Suprapubic skin (tissue), 4 donors: ENCODE results near the gene DUSP12. TPM values are rescaled to one million over a fixed set of nuclear protein-coding genes. Genes with fewer than 3 reads are reported as not detected.
A peak's percentile ranks its signal among the peaks of the same experiment; 100 is the strongest.
"Not testable (repeated sequence)": the region's sequence is repeated elsewhere in the genome, so short reads cannot be mapped to it uniquely, and the experiment has no call there.

ENCODE experiments used
- DNase-seq, 2 donors: peaks; one replicate each; pipeline ENCODE4 v3.0.0-alpha.2; 2019; ENCODE audit warnings: low spot score in 2 of 2
- H3K27ac ChIP-seq: fragments of 200-600 bp; sonication (generic); one replicate; pipeline ENCODE4 v1.5.1; 2019
- H3K27me3 ChIP-seq: fragments of 200-600 bp; sonication (generic); one replicate; pipeline ENCODE4 v1.5.1; 2019
- H3K36me3 ChIP-seq: fragments of 200-600 bp; sonication (generic); one replicate; pipeline ENCODE4 v1.5.1; 2019
- H3K4me1 ChIP-seq: fragments of 200-600 bp; sonication (generic); one replicate; pipeline ENCODE4 v1.5.1; 2019
- H3K4me3 ChIP-seq: fragments of 200-600 bp; sonication (generic); one replicate; pipeline ENCODE4 v1.5.1; 2019; ENCODE audit warnings: mild to moderate bottlenecking
- H3K9me3 ChIP-seq: fragments of 200-600 bp; sonication (generic); one replicate; pipeline ENCODE4 v1.5.1; 2019
- EP300 ChIP-seq: sonication (generic); formaldehyde crosslinking; IDR thresholded peaks from one replicate; pipeline ENCODE4 v1.6.1; 2017; ENCODE audit warnings: antibody characterized with exemption
- POLR2A ChIP-seq, 2 donors: fragments of 450-650 bp; IDR thresholded peaks; one replicate each; pipeline ENCODE4 v1.6.1; 2017; ENCODE audit warnings: antibody characterized with exemption in 2 of 2, mild to moderate bottlenecking in 2 of 2, moderate library complexity in 2 of 2
- POLR2AphosphoS5 ChIP-seq, 3 donors: sonication (generic); formaldehyde crosslinking; IDR thresholded peaks; one replicate each; pipeline ENCODE4 v1.6.1; 2017; ENCODE audit warnings: antibody characterized with exemption in 3 of 3
- WGBS: methylation state at CpG from one replicate; pipeline ENCODE4 v1.1.5; 2018; 5-methylcytosine and 5-hydroxymethylcytosine counted together
- total RNA-seq, 4 donors: library from RNA; depleted of rRNA; stranded (reverse); fragments of >200 nt; gene quantifications; one replicate each; pipeline ENCODE4 v1.1.0, GENCODE V29; 2016
- TF ChIP-seq, protein P1 (sequence below), 2 donors: fragments of 200-600 bp in 1 of 2; fragments of 450-650 bp in 1 of 2; sonication (generic) in 1 of 2; IDR thresholded peaks; one replicate each; pipeline ENCODE4 v1.5.1; 2016 to 2019; ENCODE audit warnings: antibody characterized with exemption in 2 of 2, mild to moderate bottlenecking in 1 of 2, moderate library complexity in 1 of 2

The DUSP12 gene
- total RNA-seq, 4 donors from 2014 or later = 10.9 to 12.7 (median 11.9) TPM

DNA sequence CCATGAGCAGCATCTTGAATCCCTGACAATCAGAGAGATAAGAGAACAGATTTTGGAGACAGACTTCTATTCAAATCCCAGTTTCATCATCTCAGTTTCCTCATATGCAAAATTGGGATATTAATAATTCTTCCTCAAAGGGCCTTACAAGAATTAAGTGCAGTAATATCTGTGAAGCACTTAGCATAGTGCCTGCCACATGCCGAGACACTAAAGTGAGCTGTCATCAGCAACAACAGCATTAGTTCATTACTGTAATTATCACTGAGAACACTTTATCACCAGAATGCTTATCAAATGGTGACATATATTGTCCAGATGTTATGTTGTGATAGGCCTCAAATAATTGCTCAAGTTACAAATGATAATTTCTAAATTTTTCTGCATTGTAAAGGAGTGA lies 29.2 kb upstream of the DUSP12 start:
- no peak overlapping the region for H3K27ac ChIP-seq
- H3K9me3 ChIP-seq = no peaks in the 10 kb centered on the region
- no peak overlapping the region for H3K4me3 ChIP-seq
- no peaks in the 10 kb centered on the region for H3K36me3 ChIP-seq
- DNase-seq = no peak
- TF ChIP-seq EP300 (no peak), POLR2AphosphoS5 (IDR thresholded peaks at IDR 0.05) (no peak), POLR2A (IDR thresholded peaks at IDR 0.05) (no peak)
- TF ChIP-seq, protein P1, sequence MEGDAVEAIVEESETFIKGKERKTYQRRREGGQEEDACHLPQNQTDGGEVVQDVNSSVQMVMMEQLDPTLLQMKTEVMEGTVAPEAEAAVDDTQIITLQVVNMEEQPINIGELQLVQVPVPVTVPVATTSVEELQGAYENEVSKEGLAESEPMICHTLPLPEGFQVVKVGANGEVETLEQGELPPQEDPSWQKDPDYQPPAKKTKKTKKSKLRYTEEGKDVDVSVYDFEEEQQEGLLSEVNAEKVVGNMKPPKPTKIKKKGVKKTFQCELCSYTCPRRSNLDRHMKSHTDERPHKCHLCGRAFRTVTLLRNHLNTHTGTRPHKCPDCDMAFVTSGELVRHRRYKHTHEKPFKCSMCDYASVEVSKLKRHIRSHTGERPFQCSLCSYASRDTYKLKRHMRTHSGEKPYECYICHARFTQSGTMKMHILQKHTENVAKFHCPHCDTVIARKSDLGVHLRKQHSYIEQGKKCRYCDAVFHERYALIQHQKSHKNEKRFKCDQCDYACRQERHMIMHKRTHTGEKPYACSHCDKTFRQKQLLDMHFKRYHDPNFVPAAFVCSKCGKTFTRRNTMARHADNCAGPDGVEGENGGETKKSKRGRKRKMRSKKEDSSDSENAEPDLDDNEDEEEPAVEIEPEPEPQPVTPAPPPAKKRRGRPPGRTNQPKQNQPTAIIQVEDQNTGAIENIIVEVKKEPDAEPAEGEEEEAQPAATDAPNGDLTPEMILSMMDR (IDR thresholded peaks at IDR 0.05) = no peak
- 74% methylated on average over 1 of the region's 1 CpG for WGBS
- peaks cover 9% of the 10 kb centered on the region for H3K27me3 ChIP-seq
- H3K4me1 ChIP-seq = peaks cover 2% of the 10 kb centered on the region

DNA sequence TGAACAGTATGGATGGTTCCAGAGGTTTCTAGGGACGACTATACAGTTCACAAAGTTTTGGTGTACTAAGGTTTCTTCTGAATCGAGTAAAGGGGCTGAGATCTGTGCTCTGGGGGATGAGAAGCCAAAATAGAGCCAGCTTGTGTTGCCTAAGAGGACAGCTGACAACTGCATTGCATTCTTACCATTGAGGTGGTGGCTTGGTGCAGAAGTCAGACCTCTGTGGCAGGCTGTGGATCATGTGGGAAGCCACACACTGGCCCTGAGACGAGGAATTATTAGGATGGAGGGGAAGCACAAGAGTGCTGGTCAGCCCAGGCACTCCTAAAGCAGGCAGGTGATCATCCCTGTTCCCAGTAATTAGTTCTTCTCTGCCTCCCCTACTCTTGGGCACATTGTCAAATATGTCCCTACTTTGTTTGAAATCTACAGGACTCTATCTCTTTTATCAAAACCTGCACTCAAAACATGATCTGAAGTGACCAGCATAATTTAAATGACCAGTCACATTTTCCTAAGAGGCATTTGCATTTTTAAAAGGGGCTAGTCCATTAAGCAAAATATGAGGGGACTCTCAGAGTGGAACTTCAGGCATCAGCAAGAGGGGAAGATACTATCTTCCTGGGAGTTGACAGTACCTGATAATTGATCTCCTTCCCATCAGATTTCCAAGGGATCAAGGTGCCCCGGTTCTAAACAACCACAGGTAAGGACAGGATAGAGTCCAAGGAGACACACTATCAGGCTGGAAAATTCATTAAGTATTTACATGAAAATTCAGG lies 28.4 kb upstream of the DUSP12 start, which contains the start of gene FCRLB:
Gene FCRLB (plus strand): TSS at position 589 of the 782 bp plus-strand sequence. CDS start 1,129 bp downstream, outside the sequence.
- Histone ChIP-seq H3K36me3 (no peaks in the 10 kb centered on the region), H3K9me3 (no peaks in the 10 kb centered on the region), H3K27me3 (peaks cover 2% of the 10 kb centered on the region), H3K27ac (no peak within 1 kb of the TSS), H3K4me3 (no peak within 1 kb of the TSS), H3K4me1 (peaks cover 9% of the 10 kb centered on the region)
- TF ChIP-seq, protein P1 (IDR thresholded peaks at IDR 0.05) = no peak
- TF ChIP-seq POLR2AphosphoS5 (IDR thresholded peaks at IDR 0.05) = no peak
- TF ChIP-seq EP300 = no peak
- no peak for TF ChIP-seq POLR2A (IDR thresholded peaks at IDR 0.05)
- no peak for DNase-seq
- WGBS = 64% methylated on average over 3 of the region's 4 CpGs

DNA sequence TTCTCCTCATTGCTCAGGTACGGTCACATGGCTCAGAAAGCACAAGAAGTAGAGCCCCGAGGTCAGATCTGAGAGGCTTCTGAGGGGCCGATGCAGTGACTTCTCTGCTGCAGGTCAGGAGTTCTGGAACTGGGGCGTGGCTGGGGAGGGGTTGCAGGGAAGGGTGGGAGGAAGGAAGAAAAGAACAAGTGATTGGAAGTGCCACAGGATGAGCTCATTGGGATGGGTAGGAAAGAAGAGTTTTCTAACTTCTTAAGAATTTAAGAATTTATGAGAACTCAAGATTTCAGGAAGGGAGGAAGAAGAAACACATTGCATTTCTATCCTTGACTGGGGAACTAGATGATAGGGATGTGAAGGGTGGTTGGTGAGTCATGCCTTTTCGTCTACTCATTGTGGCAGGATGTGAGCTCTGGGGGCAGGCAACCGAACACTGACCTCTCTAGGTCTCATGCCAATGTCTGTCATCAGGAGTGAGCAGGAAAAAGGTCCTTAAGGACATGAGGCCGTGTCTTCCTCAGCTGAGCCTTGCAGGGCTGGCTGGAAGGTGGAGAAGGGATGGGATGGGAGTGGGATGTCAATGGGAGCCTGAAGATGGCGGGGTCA lies 27.7 kb upstream of the DUSP12 start:
- no peaks in the 10 kb centered on the region for H3K27me3 ChIP-seq
- no peak overlapping the region for H3K4me3 ChIP-seq
- no peaks in the 10 kb centered on the region for H3K36me3 ChIP-seq
- peaks cover 11% of the 10 kb centered on the region for H3K4me1 ChIP-seq
- H3K9me3 ChIP-seq = no peaks in the 10 kb centered on the region
- H3K27ac ChIP-seq = no peak overlapping the region
- DNase-seq = no peak
- TF ChIP-seq POLR2A (IDR thresholded peaks at IDR 0.05) = no peak
- no peak for TF ChIP-seq EP300
- no peak for TF ChIP-seq POLR2AphosphoS5 (IDR thresholded peaks at IDR 0.05)
- TF ChIP-seq, protein P1 (IDR thresholded peaks at IDR 0.05) = no peak
- WGBS = 81% methylated on average over 8 of the region's 8 CpGs

DNA sequence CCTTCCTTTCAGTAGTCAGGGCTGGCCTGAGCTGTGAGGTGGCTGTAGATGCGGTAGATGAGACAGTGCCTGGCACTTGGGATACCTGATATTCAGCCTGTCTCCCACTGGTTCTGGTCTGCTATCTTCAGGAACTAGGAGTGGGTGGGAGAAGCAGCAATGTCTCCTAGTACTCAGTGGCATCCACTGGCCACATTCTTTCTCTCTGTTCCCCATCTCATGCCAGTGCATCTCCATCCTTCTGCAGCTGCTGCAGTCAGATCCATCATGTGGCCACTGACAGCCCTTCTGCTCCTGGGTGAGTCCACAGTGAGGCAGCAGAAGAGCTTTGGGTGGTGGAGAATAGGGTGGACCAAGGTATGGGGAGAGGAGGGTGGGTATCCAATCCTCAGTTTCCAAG lies 27.2 kb upstream of the DUSP12 start:
- no peaks in the 10 kb centered on the region for H3K27me3 ChIP-seq
- peaks cover 13% of the 10 kb centered on the region for H3K4me1 ChIP-seq
- WGBS = no CpG with 5 or more reads among the region's 1 CpG
- H3K27ac ChIP-seq = no peak overlapping the region
- H3K9me3 ChIP-seq = no peaks in the 10 kb centered on the region
- H3K4me3 ChIP-seq = no peak overlapping the region
- TF ChIP-seq, protein P1 (IDR thresholded peaks at IDR 0.05) = no peak
- no peak for TF ChIP-seq EP300
- no peak for TF ChIP-seq POLR2AphosphoS5 (IDR thresholded peaks at IDR 0.05)
- TF ChIP-seq POLR2A (IDR thresholded peaks at IDR 0.05) = no peak
- no peaks in the 10 kb centered on the region for H3K36me3 ChIP-seq
- no peak for DNase-seq

DNA sequence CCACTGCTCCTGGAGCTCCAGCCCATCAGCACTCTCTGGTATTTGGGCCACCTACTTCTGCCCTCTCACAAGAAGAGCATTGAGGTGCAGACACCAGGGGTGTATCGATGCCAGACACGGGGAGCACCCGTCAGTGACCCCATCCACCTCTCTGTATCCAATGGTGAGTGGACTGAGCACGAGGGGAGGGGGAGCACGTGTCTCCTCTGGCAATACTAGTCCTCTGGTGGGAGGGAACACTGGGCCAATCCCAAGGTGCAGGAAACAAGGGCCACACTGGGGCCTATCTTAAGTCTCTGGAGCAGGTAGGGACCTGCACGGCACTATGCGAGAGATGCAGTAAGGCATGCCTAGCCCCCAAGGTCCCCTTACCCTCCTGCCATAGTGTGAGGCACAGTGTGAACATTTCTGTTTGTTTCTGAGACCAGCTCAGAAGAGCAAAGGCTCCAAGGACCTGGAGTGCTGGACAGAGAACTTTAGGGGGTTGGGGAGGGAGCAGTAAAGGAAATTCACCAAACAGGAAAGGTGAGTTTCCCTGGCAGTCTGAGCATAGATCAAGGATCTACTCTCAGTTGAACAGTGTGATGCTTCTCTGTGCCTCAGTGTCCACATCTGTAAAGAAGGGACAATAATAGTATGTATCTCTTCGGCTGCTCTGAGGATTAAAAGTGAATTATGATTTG lies 26.0 kb upstream of the DUSP12 start:
- H3K9me3 ChIP-seq = no peaks in the 10 kb centered on the region
- peaks cover 19% of the 10 kb centered on the region for H3K4me1 ChIP-seq
- no peaks in the 10 kb centered on the region for H3K27me3 ChIP-seq
- no peaks in the 10 kb centered on the region for H3K36me3 ChIP-seq
- 72% methylated on average over 6 of the region's 8 CpGs for WGBS
- TF ChIP-seq EP300 = no peak
- TF ChIP-seq POLR2AphosphoS5 (IDR thresholded peaks at IDR 0.05) = no peak
- TF ChIP-seq, protein P1 (IDR thresholded peaks at IDR 0.05) = no peak
- no peak for TF ChIP-seq POLR2A (IDR thresholded peaks at IDR 0.05)
- H3K4me3 ChIP-seq = no peak overlapping the region
- no peak for DNase-seq
- no peak overlapping the region for H3K27ac ChIP-seq

DNA sequence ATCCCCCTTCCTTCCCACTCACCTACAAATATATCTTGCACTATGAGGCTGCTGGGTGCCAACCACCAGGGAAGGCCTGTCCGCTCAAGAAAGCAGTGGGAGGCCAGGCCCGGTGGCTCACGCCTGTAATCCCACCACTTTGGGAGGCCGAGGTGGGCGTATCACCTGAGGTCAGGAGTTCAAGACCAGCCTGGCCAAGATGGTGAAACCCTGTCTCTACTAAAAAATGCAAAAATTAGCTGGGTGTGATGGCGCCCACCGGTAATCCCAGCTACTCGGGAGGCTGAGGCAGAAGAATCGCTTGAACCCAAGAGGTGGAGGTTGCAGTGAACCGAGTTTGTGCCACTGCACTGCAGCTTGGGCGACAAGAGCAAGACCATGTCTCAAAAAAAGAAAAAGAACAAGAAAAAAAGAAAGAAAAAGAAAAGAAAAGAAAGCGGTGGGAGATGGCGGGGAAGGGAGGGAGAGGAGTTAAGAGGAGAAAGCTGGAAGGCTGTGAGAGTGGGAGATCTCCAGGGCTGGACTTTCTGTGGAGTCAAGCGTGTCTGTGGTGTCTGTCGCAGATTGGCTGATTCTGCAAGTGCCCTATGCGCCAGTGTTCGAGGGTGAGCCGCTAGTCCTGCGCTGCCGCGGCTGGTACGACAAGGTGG lies 24.2 kb upstream of the DUSP12 start:
- H3K27ac ChIP-seq, H3K27me3 ChIP-seq, DNase-seq, H3K36me3 ChIP-seq, H3K9me3 ChIP-seq: not testable (repeated sequence)
- peaks cover 19% of the 10 kb centered on the region for H3K4me1 ChIP-seq
- 55% methylated on average over 22 of the region's 22 CpGs for WGBS
- peak overlapping the region; percentile 93 for H3K4me3 ChIP-seq
